Measurements from ENCODE around the gene CCDC148.

CCDC148 gene

GRCh38 chr2:158405341-158405740 is 51.2 kb downstream of the CCDC148 start:
- DNase-seq (ENCODE audit: low read depth): no peak
- TF ChIP-seq CTCF (IDR thresholded peaks at IDR 0.05; ENCODE audit: insufficient read depth, low read depth, low read length, missing control alignments): no peak
- H3K4me3 ChIP-seq (ENCODE audit: low read length): no peak overlapping the region

DNA sequence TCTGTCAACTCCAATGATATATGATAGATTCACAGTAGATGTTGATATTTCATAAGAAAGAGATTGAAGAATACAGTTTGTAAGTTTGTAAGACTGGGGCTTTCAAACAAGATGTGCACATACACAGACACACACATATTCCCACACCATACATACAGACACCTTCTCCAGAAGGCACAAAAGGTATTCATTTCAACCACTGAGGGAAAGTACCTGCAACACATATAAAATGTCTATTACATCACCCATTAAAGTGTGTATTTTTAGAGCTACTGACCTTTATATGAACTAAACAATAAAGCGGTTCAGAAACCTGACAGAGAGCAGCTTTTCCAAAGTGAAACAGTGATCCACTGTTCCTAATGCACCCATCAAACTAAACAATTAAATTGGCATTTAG is 53.3 kb downstream of the CCDC148 start:
- DNase-seq (ENCODE audit: low read depth): no peak
- no peak overlapping the region for H3K4me3 ChIP-seq (ENCODE audit: low read length)
- TF ChIP-seq CTCF (IDR thresholded peaks at IDR 0.05; ENCODE audit: insufficient read depth, low read depth, low read length, missing control alignments): no peak

DNA sequence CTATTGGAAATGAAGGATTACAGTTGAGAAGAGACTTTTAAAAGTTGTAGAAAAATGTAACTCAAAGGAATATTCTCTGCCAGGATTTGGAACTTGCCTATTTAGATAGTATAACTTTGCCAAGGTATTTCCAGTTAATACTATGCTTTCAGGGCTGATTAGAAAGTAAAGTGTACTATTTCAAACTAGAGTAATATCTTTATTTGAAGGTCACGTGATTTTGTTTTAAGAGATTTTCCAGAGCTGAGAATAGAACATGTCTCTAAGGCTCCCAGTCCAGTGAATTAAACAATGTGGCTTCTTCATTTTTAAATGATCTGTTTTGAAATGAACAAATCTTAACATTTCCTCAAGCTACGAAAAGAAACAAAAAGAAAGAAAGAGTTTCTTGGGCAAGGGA is 53.9 kb downstream of the CCDC148 start:
- no peak for TF ChIP-seq CTCF (IDR thresholded peaks at IDR 0.05; ENCODE audit: insufficient read depth, low read depth, low read length, missing control alignments)
- no peak for DNase-seq (ENCODE audit: low read depth)
- H3K4me3 ChIP-seq (ENCODE audit: low read length): no peak overlapping the region

DNA sequence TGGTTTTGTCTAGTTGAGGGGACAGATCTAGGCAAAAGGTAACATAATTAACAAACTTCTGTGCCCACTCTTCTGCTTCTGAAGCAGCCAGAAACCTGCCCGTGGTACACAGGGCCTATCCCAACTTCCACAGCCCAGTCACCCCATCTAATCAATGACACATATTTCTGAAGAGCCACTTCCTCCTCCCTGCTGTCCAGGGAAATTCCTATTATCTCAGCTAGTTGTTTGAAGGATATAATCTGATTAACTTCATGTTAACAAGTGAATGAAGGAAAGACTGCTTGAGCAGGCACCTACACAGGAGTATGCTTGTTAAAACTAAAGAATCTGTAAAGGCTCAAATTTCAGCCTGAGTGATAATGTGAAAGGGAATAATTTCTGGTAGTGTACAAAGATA is 61.4 kb downstream of the CCDC148 start:
- no peak for TF ChIP-seq CTCF (IDR thresholded peaks at IDR 0.05; ENCODE audit: insufficient read depth, low read depth, low read length, missing control alignments)
- no peak overlapping the region for H3K4me3 ChIP-seq (ENCODE audit: low read length)
- peak; percentile 54 for DNase-seq (ENCODE audit: low read depth)

DNA sequence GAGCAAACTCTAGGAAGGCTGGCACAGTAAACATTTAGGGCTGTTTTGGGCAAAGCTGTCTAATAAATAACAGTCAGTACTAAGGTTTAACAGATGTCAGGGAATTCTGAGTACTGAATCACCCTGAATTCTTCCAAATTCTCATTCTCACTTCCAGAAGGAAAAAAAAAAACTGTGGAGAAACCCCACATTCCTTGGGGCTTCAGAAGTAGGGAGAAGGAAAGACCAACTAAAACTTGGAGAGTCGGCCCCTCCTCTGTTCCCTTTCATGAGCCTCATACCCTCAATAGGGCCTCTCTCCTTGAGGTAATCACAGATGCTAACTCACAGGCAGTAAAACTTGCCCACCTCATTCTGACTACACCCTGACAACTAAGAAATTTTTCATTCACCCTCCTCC is 62.1 kb downstream of the CCDC148 start:
- H3K4me3 ChIP-seq (ENCODE audit: low read length): no peak overlapping the region
- no peak for DNase-seq (ENCODE audit: low read depth)
- no peak for TF ChIP-seq CTCF (IDR thresholded peaks at IDR 0.05; ENCODE audit: insufficient read depth, low read depth, low read length, missing control alignments)

DNA sequence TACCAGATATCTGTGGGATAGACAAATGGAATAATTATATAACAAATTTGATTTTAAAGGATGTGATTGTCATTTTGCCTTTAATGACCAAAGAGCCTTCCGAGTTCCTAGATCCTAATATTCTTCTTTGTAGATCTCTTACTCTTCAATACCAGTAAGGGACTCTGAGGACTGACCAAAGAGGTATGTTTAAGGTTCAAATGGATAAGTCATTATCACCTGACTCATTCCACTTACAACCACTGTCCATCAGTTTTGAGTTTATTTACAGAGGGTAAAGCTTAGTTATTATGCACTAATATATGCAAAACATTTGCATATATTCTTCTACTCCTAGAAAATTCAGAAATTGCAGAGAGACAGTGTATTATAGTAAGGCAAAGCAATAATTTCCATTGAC is 62.7 kb downstream of the CCDC148 start:
- no peak overlapping the region for H3K4me3 ChIP-seq (ENCODE audit: low read length)
- TF ChIP-seq CTCF (IDR thresholded peaks at IDR 0.05; ENCODE audit: insufficient read depth, low read depth, low read length, missing control alignments): no peak
- DNase-seq (ENCODE audit: low read depth): no peak

- no peak for TF ChIP-seq CTCF (IDR thresholded peaks at IDR 0.05; ENCODE audit: insufficient read depth, low read depth, low read length, missing control alignments)
- DNase-seq (ENCODE audit: low read depth): no peak
- H3K4me3 ChIP-seq (ENCODE audit: low read length): no peak overlapping the region
Measured at GRCh38 chr2:158392687-158393086, 63.9 kb downstream of the CCDC148 start.

All from epithelial cell of esophagus (primary cell).